ENCODE data around the gene AIPL1. TPM values are rescaled to one million over a fixed set of nuclear protein-coding genes. Genes with fewer than 3 reads are reported as not detected.

The AIPL1 gene
- total RNA-seq, 1 experiment from 2014 or later = not detected

GRCh38 chr17:6394055-6394606 is 40.8 kb downstream of the AIPL1 start:
- TF ChIP-seq SRF (IDR thresholded peaks at IDR 0.05; ENCODE audit: low read depth) (no peak), TCF7L2 (IDR thresholded peaks at IDR 0.05; ENCODE audit: borderline replicate concordance, extremely low read depth, insufficient read depth, insufficient read length) (no peak), ZNF274 (IDR thresholded peaks at IDR 0.05; ENCODE audit: low read depth, low read length) (no peak), CTCF (IDR thresholded peaks at IDR 0.05 in 2 of 3, conservative IDR thresholded peaks at IDR 0.05 in 1 of 3; ENCODE audit: borderline replicate concordance in 1 of 3, insufficient read depth in 1 of 3, low read depth in 2 of 3, low read length in 2 of 3) (0 out of 6 replicates have a peak, but pooled peaks of 1 of the 3 experiments have one; percentile 1)
- Histone ChIP-seq H3K9me3 (ENCODE audit: control insufficient read depth in 1 of 2, insufficient read depth in 1 of 2, low read depth in 1 of 2, low read length in 2 of 2) (no peaks in the 10 kb centered on the region), H3K9ac (ENCODE audit: low read length) (no peak overlapping the region), H2AFZ (ENCODE audit: low read depth, low read length, poor library complexity, severe bottlenecking) (no peak overlapping the region), H3K4me3 (replicated peaks in 1 of 2; ENCODE audit: low read depth in 1 of 2, low read length in 2 of 2) (no peak overlapping the region), H3K27me3 (ENCODE audit: insufficient read depth, low read length) (peaks cover 32% of the 10 kb centered on the region), H3K4me2 (ENCODE audit: low read length) (no peak overlapping the region), H3K36me3 (ENCODE audit: control insufficient read depth in 1 of 2, insufficient read depth in 2 of 2, low read length in 2 of 2) (no peaks in the 10 kb centered on the region), H3K27ac (ENCODE audit: low read depth, low read length) (no peak overlapping the region), H3K9me2 (ENCODE audit: insufficient read depth) (no peaks in the 10 kb centered on the region), H4K20me1 (ENCODE audit: insufficient read depth) (no peaks in the 10 kb centered on the region), H3K4me1 (ENCODE audit: control insufficient read depth in 1 of 2, insufficient read depth in 2 of 2, low read length in 2 of 2) (peaks cover 5 to 9% of the 10 kb centered on the region in 2 experiments; a peak in 3 of 4 replicates), H3K79me2 (ENCODE audit: insufficient read depth, low read length) (no peaks in the 10 kb centered on the region)
- no TSS peak for BruUV-seq (replicated peaks)
- POLR2A ChIA-PET = no interaction called here
- RAD21 ChIA-PET (ENCODE audit: low non-redundant PET in 1 of 2, low total read pairs in 2 of 2, uncharacterized antibody in 2 of 2, unreplicated experiment in 2 of 2) = no interaction called here
- CTCF ChIA-PET = no interaction called here
- no peak for DNase-seq (ENCODE audit: low read depth, low spot score)
- no peak for ATAC-seq
- intact Hi-C loops (cut with micrococcal nuclease) = no loop called here

- CTCF ChIA-PET = no interaction called here
- DNase-seq (ENCODE audit: low read depth, low spot score) = no peak
- Histone ChIP-seq H3K9me3 (ENCODE audit: control insufficient read depth in 1 of 2, insufficient read depth in 1 of 2, low read depth in 1 of 2, low read length in 2 of 2) (no peaks in the 10 kb centered on the region), H3K27me3 (ENCODE audit: insufficient read depth, low read length) (peaks cover 31% of the 10 kb centered on the region), H4K20me1 (ENCODE audit: insufficient read depth) (no peaks in the 10 kb centered on the region), H3K9ac (ENCODE audit: low read length) (no peak overlapping the region), H3K27ac (ENCODE audit: low read depth, low read length) (no peak overlapping the region), H3K79me2 (ENCODE audit: insufficient read depth, low read length) (no peaks in the 10 kb centered on the region), H3K4me2 (ENCODE audit: low read length) (no peak overlapping the region), H2AFZ (ENCODE audit: low read depth, low read length, poor library complexity, severe bottlenecking) (no peak overlapping the region), H3K4me3 (replicated peaks in 1 of 2; ENCODE audit: low read depth in 1 of 2, low read length in 2 of 2) (no peak overlapping the region), H3K4me1 (ENCODE audit: control insufficient read depth in 1 of 2, insufficient read depth in 2 of 2, low read length in 2 of 2) (peaks cover 5 to 9% of the 10 kb centered on the region in 2 experiments; a peak in 3 of 4 replicates), H3K9me2 (ENCODE audit: insufficient read depth) (no peaks in the 10 kb centered on the region), H3K36me3 (ENCODE audit: control insufficient read depth in 1 of 2, insufficient read depth in 2 of 2, low read length in 2 of 2) (no peaks in the 10 kb centered on the region)
- intact Hi-C loops (cut with micrococcal nuclease) = no loop called here
- RAD21 ChIA-PET (ENCODE audit: low non-redundant PET in 1 of 2, low total read pairs in 2 of 2, uncharacterized antibody in 2 of 2, unreplicated experiment in 2 of 2) = no interaction called here
- ATAC-seq = no peak
- POLR2A ChIA-PET = no interaction called here
- no TSS peak for BruUV-seq (replicated peaks)
- TF ChIP-seq REST (IDR thresholded peaks at IDR 0.05; ENCODE audit: low read depth) (no peak), JUND (IDR thresholded peaks at IDR 0.05) (no peak), CTCF (IDR thresholded peaks at IDR 0.05 in 2 of 3, conservative IDR thresholded peaks at IDR 0.05 in 1 of 3; ENCODE audit: borderline replicate concordance in 1 of 3, insufficient read depth in 1 of 3, low read depth in 2 of 3, low read length in 2 of 3) (no peak), ZFX (IDR thresholded peaks at IDR 0.05) (no peak), SP1 (IDR thresholded peaks at IDR 0.05; ENCODE audit: low read depth) (no peak), MAX (IDR thresholded peaks at IDR 0.05) (no peak), FOSL1 (IDR thresholded peaks at IDR 0.05; ENCODE audit: low read depth) (no peak), SRF (IDR thresholded peaks at IDR 0.05; ENCODE audit: low read depth) (no peak), SIN3A (IDR thresholded peaks at IDR 0.05; ENCODE audit: low read depth) (no peak)
These were observed 41.5 kb downstream of the AIPL1 start for GRCh38 chr17:6393351-6393952.
